NCI-H128 (cell line): ENCODE measurements around the gene INPP5A.

Experiments used
- DNase-seq: peaks from one replicate; lab custom pipeline; 2025; ENCODE audit not compliant: unreplicated experiment; lab: John Stamatoyannopoulos, UW

INPP5A gene

DNA sequence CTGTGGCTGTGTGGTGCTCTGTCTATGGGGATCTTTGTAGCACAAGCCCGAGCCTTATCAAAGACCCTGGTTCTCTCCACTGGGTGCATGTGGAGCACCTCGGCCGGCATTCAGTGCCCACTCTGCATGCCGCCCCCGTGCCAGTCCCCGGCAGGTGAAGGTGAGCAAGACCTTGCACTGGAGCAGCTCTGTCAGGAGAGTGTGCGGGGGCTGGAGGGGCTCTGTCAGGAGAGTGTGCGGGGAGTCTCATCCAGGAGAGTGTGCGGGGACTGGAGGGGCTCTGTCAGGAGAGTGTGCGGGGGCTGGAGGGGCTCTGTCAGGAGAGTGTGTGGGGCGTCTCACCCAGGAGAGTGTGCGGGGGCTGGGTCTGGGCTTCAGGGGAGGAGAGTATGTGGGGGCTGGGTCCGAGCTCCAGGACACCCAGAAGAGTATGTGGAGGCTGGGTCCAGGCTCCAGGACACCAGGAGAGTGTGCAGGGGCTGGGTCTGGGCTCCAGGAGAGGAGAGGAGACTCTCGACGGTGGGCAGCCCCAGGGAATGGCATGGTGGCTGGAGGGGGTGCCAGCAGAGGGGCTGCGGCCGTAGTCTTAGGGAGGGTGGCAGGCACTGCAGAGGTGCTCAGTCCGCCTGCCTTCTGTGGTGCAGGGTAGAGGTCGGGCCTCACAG lies 40.8 kb downstream of the INPP5A start:
- no peak for DNase-seq

DNA sequence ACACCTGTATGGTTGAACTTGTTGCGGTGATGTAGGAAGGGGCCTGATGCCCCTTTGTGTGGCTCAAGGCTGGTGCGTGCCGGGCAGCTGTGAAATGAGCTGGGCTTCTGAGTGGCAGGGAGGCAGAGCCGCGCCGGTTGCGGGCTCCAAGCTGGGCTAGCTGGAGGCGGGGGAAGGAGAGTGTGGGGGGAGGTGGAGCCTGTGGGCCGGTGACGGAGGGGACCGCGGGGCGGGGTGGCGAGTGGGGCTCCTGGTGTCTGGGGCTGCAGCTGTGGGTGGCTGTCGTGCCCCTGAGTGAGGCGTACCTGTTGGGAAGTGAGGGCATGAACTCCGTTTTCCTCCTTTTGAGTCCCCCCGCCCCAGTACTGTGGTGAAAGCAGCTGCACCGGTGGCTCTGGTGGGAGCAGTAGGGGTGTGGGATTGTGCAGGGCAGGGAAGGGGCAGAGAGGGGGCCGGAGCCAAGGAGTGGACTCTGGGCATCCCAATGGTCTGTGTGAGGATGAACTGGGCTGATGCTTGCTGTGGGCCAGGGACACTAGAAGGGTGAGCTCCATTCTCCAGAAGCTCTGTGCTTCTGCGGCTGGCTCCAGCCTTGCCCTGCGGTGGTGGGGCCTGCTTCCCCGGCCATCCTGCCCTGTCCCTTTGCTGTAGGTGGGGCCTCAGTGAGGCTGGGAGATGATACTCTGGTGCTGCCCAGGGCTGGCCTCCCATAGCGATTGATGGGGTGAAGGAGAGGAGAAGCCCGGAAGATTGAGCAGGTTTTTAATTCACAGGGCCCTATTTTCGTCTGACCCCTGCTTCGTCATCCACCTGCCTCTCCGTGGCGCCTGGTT lies 41.7 kb downstream of the INPP5A start:
- no peak for DNase-seq

DNA sequence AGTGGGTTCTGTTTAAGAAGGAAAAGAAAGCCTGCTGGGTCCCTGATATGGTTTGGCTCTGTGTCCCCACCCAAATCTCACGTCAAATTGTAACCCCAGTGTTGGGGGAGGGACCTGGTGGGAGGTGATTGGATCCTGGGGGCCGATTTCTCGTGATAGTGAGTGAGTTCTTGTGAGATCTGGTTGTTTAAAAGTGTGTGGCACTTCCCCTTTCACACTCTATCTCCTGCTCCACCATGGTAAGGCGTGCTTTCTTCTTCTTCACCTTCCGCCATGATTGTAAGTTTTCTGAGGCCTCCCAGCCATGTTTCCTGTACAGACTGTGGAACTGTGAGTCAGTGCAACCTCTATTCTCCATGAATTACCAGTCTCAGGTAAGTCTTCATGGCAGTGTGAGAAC lies 42.6 kb downstream of the INPP5A start:
- no peak for DNase-seq

DNA sequence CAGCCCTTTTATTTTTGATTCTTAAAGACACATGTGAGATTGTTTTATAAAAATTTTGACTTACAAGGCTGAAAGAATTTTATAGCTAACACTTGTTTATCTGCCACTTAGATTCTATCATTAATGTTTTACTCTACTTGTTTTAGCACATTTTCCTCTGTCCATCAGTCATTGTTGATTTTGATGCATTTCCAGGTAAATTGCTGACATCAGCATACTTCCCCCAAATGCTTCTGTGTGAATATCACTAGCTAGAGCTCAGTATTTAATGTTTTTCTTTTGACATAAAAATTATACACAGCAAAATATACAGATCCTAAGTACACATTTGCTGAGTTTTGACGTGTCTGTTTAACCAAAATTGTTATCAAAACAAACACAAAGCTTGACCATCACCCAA lies 43.0 kb downstream of the INPP5A start:
- no peak for DNase-seq

DNA sequence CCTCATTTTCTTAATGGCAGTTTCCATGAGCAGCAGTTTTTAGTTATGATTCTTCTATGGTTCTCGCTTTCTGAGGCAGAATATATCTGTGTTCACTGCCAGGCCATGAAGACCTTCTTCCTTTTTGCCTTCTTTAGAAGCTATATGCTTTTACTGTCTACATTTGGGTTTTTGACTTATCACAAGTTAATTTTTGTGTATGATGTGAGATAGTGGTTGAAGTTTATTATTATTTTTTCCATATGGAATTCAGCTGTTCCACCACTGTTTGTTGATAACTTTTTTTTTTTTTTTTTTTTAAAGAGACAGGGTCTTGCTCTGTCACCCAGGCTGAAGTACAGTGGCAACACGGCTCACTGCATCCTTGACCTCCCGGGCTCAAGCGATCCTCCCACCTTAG lies 44.5 kb downstream of the INPP5A start:
- DNase-seq, result no peak

DNA sequence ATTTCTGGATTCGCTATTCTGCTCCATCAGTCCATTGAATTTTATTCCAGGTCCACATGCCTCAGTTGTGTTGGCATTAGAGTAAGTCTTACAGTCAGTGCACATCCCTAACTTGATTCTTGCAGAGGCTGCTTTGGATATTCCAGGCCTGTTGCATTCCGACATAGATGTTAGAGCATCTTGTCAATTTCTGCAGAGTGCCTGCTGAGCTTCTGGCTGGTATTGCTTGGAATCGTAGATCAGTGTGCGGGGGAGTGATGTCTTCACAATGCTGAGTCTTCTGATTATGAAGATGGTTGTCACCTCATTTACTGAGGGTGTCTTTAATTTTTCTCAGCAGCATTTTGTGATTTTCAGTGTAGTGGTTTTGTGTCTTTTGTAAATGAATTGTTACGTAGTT lies 45.2 kb downstream of the INPP5A start:
- DNase-seq, result no peak

DNA sequence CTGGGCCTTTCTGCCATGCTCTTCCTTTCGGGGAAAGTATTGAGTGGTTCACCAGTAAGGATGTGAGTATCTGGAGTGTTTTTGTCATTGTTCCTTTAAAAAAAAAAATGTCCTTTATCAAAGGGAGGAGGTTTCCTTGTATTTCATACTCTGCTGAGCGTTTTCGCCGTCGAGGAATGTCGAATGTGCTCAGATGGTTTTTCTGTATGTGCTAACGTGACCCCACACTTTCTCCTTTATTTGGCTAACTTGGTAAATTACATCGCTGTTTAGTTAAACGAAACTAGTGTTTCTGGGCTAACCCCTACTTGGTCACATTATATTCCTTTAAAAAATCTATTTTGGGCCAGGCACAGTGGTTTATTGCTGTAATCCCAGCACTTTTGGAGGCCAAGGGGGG lies 45.9 kb downstream of the INPP5A start:
- DNase-seq, result no peak

DNA sequence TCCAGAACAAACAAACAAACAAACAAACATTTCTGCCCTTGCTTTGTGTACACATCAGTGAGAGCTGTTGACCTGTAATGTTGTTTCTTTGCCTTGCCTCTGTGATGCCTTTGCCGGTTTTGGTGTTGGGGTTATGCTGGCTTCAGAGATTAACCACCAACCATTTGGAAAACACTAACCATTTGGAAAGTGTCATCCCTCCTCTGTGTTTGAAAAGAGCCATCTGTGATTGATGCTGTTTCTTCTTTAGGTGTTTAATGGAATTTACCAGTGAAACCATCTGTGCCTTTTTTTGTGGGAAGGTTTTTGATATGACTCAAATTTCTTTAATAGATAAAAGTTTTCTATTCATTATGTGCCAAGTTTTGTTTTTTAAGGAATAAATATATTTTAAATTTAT lies 46.5 kb downstream of the INPP5A start:
- DNase-seq, result no peak

DNA sequence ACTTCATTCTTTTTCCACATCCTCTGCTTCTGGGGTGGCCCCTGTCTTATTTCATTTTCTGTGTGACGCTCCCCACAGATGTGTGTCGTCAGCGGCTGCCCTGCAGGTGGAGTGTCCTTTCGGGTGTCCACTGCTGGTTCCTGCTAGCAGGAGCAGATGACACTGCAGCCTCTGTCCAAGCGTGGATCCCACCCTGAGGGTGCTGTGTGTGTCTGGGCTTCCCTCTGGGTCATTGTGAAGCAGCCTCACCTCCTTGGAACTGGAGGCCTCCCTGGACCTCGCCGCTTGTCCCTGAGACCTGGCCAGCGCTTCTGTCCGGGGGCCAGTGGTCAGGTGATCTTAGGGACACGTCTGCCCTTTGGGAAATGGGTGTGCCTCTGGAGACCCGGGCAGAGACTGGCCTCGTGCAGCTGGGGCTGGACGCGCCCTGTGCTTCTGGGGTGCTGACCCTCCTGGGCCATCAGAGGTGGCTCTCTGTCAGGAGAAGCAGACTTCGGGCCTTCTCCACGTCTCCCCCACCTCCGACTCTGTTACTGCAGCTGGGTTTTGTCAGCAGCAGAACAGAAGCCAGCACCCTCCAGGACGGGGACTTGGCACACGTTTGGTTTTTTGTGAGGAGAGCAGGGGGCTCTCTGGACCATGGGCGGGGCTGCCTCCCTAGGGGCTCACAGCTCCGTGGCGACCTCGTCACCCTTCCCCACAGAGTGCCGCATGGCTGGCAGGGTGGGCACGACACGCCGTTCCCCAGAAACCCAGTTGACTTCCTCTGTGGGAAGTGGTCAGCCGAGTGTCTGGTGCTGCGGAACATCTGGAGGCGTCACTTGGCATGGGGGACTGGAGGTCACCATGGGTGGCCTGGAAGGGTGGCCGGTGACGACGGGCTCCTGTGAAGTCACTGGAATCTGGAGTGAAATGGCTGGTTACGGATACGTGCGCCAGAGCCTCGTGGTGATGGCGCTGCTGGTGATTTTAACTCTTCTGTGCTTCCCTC lies 48.4 kb downstream of the INPP5A start:
- no peak for DNase-seq

DNA sequence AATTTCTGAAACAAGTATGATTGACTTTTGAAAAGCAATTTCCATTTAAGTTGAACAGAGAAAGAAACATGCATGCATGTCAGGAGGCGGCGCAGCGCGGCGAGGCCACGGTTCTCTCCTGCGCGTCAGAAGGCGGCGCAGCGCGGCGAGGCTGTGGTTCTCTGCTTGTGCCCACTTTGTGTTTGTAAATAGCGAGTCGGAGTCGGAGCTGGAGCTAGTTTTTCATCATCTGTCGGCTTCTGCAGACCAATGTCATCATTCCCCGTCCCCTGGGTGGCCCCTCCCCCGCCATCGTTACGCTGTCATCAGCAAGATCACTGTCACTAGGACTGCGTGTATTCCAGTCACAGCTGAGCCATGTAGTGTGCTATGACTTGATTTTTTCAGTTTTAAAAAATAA lies 49.2 kb downstream of the INPP5A start:
- DNase-seq, result no peak

DNA sequence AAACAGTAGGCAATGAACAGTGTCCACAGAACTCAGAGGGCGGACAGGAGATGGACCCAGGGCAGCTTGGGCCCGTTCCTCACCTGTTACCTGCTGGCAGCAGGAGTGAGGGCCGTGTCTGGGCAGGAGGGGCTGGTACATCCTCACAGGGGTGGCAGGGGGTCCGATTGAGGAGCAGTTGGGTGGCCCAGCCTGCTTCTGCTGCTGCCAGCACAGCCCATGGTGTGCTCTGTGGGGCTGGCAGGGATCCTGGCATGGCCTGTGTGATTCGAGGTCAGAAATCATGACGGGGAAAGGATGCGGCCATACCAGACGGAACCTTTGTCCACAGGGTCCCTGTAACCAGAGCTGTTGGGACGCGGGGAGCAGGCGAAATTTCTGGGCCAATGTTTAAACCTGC lies 49.6 kb downstream of the INPP5A start:
- DNase-seq, result no peak

DNA sequence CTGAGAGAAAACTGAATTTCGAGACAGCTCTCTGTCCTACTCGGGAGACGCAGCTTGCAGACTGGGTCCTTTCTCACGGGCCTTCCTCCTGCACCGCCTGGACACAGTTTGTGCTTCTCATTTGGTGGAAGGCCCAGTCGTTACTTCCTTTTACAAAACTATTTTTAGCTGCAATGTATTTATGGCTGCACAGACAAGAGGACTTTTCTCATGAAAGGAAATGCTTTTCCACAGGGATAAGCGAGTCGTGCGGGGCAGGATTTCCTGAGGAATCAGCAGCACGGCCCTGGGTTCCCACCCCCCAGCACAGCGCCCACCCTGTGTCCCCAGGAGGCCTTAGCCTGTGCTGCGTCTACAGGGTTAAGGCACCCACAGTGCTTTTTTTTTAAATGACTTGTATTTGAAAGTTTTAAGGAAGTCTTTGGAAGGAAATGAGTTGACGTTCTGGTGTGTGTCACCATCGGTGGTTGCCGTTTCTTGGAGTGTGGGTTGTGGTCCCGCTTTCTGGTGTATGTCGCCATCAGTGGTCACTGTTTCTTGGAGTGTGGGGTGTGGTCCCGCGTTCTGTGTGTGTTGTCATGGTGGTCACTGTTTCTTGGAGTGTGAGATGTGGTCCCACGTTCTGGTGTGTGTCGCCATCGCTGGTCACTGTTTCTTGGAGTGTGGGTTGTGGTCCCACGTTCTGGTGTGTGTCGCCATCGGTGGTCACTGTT lies 50.9 kb downstream of the INPP5A start:
- DNase-seq, result no peak

DNA sequence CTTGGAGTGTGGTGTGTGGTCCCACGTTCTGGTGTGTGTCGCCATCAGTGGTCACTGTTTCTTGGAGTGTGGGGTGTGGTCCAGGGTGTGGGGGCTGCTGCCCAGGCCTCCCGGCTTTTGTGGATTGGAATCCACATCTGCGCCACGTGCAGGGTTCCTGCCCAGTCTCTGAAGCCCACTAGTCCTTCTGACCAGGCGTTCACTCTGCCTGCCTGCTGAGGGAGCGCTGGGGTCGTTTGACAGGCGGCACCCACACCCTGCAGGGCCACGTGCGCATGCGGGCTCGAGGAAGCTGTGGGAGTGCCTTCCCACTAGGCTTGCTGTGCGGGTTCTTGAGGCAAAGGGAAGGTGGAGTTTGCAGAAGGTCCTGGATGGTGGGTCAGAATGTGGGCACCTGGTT lies 51.4 kb downstream of the INPP5A start:
- DNase-seq, result no peak

DNA sequence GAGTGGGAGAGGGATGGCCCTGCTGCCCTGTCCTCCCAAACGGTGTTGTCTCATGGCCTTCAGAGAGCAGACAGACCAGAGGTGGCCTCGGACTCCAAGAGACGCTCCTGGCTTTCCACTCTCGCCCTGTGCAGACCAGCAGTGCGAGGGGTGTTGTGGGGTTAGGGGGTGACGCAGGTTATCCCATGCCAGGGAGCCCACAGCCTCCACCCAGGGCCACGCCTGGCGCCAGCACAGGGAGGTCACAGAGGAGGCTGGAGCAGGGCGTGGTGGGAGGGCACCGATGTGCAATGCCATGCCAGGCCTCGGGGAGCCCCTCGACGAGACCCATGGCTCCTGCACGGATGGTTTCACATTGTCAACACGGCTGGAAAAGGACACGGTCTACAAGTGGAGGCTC lies 52.1 kb downstream of the INPP5A start:
- no peak for DNase-seq

DNA sequence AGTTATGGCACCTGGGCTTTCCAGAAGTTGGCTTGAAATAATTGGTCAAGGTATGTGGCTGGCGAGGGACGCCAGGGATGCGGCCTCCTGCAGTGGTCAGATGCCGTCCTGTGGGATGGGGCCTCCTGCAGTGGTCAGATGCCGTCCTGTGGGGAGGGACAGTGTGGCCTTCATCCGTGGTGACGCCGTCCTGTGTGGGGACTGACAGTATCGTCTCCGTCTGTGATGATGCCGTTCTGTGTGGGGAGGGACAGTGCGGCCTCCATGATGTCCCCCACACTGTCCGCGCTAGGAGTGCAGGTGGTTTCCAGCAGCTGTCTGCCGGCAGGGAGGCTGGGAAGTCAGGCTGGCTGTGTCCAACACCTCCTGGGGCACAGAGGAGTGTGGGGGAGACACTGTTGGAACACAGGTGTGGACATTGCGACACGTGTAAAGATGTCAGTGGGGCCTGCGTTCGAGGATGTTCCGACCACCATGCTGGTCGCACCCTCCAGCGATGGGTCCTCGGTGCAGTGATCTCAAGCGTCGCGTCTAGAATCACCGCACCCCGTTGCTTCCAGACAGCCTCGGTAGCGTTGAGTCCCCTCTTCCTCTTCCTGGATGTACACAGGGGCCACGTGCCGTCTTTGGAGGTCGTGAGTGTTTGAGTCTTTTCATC lies 52.6 kb downstream of the INPP5A start:
- no peak for DNase-seq

DNA sequence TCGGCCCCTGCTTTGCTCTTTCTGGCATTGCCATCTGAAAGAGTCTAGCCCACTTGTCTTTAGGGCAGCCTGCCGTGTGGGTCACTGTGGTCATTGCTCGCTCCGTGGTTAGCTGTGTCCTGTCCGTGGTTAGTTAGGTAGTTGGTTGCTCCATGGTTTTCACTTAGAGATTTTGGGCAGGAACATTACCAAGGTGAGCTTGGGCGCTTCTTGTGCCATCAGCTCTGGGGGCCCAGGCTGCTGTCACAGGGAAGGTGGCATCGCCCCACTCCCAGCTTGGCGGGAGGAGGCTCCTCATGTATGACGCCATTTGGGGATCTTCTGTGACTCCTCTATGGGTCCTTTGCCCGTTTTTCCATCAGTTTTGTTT lies 53.1 kb downstream of the INPP5A start:
- no peak for DNase-seq

DNA sequence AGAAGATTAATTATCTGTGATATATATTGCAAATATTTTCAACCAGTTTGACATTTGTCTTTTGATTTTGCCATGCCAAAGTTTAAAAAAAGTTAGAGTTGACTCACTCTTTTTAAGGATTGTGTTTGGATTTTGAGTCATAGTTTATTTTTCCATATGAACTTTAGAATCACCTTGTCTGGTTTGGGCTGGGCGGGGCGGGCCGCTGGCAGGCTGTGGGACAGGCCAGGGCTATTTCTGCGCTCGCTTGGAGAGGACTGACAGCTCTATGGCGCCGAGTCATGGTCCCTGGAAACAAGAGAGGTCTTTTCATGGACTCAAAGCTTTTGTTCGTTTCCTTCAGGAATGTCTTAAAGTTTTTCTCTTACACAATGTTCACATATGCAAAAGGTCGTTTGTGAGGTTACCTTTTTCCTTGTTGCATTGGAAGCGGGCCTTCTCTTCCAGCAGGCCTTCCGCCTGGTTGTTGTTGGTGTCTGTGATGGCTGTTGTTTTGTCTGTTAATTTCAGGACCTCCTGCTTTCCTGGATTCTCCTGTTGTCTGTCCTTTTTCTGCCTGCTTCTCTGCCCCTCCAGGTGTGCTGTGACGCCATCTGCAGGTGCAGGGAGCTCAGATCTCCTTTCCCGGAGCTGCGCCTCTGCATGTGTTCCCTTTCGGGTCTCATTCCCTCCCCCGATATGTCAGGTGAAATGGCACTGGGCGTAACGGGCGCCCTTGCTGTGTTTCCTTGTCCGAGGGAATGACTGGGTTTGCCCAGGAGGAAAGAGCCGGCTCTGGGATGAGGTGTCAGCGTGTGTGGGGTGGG lies 53.8 kb downstream of the INPP5A start:
- no peak for DNase-seq

DNA sequence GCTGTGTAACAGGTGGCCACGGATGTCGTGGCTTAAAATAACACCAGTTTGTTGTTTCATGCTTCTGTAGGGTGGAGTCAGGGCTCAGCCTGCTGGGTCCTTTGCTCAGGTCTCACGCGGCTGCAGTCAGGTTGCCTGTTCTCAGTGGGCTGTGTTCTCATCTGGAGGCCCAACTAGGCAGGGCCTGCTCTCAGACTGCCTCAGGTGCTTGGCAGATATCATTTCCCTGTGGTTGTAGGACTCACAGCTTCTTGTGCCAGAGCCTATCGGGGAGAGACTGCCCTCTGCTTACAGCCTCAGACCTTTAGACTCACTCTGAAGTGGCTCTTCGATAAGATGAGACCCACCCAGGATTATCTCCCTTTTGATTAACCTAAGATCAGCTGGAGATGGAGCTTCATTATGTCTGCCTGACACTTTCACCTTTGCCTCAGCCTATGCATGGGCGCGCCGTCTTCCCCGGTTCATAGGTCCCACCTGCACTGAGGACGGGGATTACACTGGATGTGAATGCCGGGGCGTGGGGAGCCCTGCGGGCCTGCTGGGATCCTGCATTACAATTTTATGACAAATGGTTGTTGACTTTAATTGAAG lies 55.3 kb downstream of the INPP5A start:
- DNase-seq, result no peak

DNA sequence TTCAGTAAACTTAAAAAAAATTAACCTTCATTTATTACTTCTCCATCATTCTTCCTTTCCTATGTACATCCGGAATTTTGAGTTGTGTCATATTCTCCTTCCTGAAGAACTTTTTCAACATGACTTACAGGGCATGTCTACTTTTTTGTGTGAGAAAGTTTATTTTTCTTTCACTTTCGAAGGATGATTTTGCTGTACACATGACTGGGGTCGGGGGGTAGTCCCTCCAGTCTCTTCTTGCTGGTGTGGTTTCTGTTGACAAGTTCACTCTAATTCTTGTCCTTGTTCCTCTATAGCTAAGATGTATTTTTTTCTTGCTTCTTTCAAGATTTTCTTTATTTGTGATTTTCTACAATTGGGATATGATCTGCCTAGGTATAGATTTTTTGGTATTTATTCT lies 55.8 kb downstream of the INPP5A start:
- DNase-seq, result no peak
